GM23248 (cell line): ENCODE measurements around the gene STAG1. TPM values are rescaled to one million over a fixed set of nuclear protein-coding genes. Genes with fewer than 3 reads are reported as not detected.

ENCODE experiments used
- DNase-seq: peaks from one replicate; pipeline ENCODE4 v3.0.0-alpha.2; 2015
- H2AFZ ChIP-seq: fragments of 200-600 bp; sonication (generic); 2 replicates; pipeline ENCODE4 v1.6.1; 2016; ENCODE audit warnings: antibody characterized with exemption
- H3F3A ChIP-seq: fragments of 200-600 bp; sonication (generic); 2 replicates; pipeline ENCODE4 v1.6.1; 2016; ENCODE audit warnings: mild to moderate bottlenecking, antibody characterized with exemption, mixed run types; ENCODE audit not compliant: insufficient read depth
- H3K27ac ChIP-seq: fragments of 200-600 bp; sonication (generic); 2 replicates; pipeline ENCODE4 v1.5.1; 2016; ENCODE audit warnings: mild to moderate bottlenecking
- H3K27me3 ChIP-seq: fragments of 200-600 bp; sonication (generic); replicated peaks from 2 replicates; pipeline ENCODE4 v1.6.1; 2016; ENCODE audit warnings: mild to moderate bottlenecking; ENCODE audit not compliant: insufficient read depth
- H3K36me3 ChIP-seq: fragments of 200-600 bp; sonication (generic); 2 replicates; pipeline ENCODE4 v1.6.1; 2016; ENCODE audit warnings: low read depth, mild to moderate bottlenecking
- H3K4me1 ChIP-seq: fragments of 200-600 bp; sonication (generic); 2 replicates; pipeline ENCODE4 v1.6.1; 2016; ENCODE audit warnings: mild to moderate bottlenecking; ENCODE audit not compliant: insufficient read depth
- H3K4me2 ChIP-seq: fragments of 200-600 bp; sonication (generic); one replicate; pipeline ENCODE4 v1.6.1; 2016; ENCODE audit warnings: mild to moderate bottlenecking; ENCODE audit not compliant: unreplicated experiment
- H3K4me3 ChIP-seq: fragments of 200-600 bp; sonication (generic); 2 replicates; pipeline ENCODE4 v1.5.1; 2016; ENCODE audit warnings: mild to moderate bottlenecking
- H3K79me2 ChIP-seq: fragments of 200-600 bp; sonication (generic); 2 replicates; pipeline ENCODE4 v1.6.1; 2016; ENCODE audit warnings: mild to moderate bottlenecking; ENCODE audit not compliant: insufficient read depth
- H3K9ac ChIP-seq: fragments of 200-600 bp; sonication (generic); 2 replicates; pipeline ENCODE4 v1.6.1; 2016; ENCODE audit warnings: mild to moderate bottlenecking
- H3K9me2 ChIP-seq: fragments of 200-600 bp; sonication (generic); 2 replicates; pipeline ENCODE4 v1.6.1; 2016; ENCODE audit warnings: mixed run types, mild to moderate bottlenecking, moderate library complexity; ENCODE audit not compliant: insufficient read depth
- H3K9me3 ChIP-seq: fragments of 200-600 bp; sonication (generic); one replicate; pipeline ENCODE4 v1.6.1; 2017; ENCODE audit warnings: low read depth
- H4K20me1 ChIP-seq: fragments of 200-600 bp; sonication (generic); 2 replicates; pipeline ENCODE4 v1.6.0; 2016; ENCODE audit not compliant: insufficient read depth
- EZH2 ChIP-seq: fragments of 200-600 bp; sonication (generic); IDR thresholded peaks from 2 replicates; pipeline ENCODE4 v1.6.1; 2018; ENCODE audit warnings: antibody characterized with exemption, mild to moderate bottlenecking; ENCODE audit not compliant: insufficient read depth, poor library complexity, severe bottlenecking
- EZH2phosphoT487 ChIP-seq: fragments of 200-600 bp; sonication (generic); IDR thresholded peaks from 2 replicates; pipeline ENCODE4 v1.6.1; 2018; ENCODE audit warnings: antibody characterized with exemption, moderate library complexity, mild to moderate bottlenecking, low read depth; ENCODE audit not compliant: insufficient read depth
- WGBS, 2 experiments: methylation state at CpG; one replicate each; pipeline ENCODE4 v1.1.6; 2015 to 2017; ENCODE audit warnings: low lambda C conversion rate in 2 of 2, low coverage in 1 of 2; ENCODE audit errors: missing lambda C conversion rate in 2 of 2; 5-methylcytosine and 5-hydroxymethylcytosine counted together
- in situ Hi-C: fragments of 300-500 bp; cut with MboI; formaldehyde crosslinking; loops from 2 replicates; pipeline ENCODE4 v1.15.0; 2020
- polyA plus RNA-seq: library from polyadenylated mRNA; unstranded; fragments of >200 nt; fragmentation: Nextera tagmentation; extraction: Ambion mirVana; gene quantifications from 2 replicates; pipeline ENCODE4 v1.2.1, GENCODE V29; 2016
- total RNA-seq: library from RNA; depleted of rRNA; stranded (reverse); fragments of >200 nt; shearing (Covaris generic); gene quantifications from 2 replicates; pipeline ENCODE4 v1.2.3, GENCODE V29; 2014

STAG1 gene
- total and polyA plus RNA-seq, 2 experiments from 2014 or later = 21.1 to 39.7 TPM

- Histone ChIP-seq H3K36me3 (no peaks in the 10 kb centered on the region), H3K4me1 (peaks cover 23% of the 10 kb centered on the region), H3K9me2 (no peaks in the 10 kb centered on the region), H3K27me3 (no peaks in the 10 kb centered on the region), H3K4me3 (peak overlapping the region; percentile 78), H3K9me3 (no peaks in the 10 kb centered on the region), H4K20me1 (no peaks in the 10 kb centered on the region), H3K4me2 (peak overlapping the region; percentile 78), H2AFZ (peak overlapping the region; percentile 89), H3F3A (peaks cover 32% of the 10 kb centered on the region), H3K27ac (peak overlapping the region; percentile 99), H3K9ac (peak overlapping the region; percentile 97), H3K79me2 (peaks cover 28% of the 10 kb centered on the region)
- WGBS, 2 experiments = 30 to 32% methylated on average over 11 of the region's 11 CpGs
- in situ Hi-C loops = loop anchor here (10.0 kb wide), 1 partner anchor 359 kb away; no protein-coding TSS in a partner anchor
- TF ChIP-seq EZH2 (no peak), EZH2phosphoT487 (no peak)
- peak; percentile 48 for DNase-seq
Measured at GRCh38 chr3:136753326-136753939, 1.3 kb upstream of the STAG1 start.

GRCh38 chr3:136752422-136753325 is 496 bp upstream of the STAG1 start:
- peaks cover 32% of the 10 kb centered on the region for H3F3A ChIP-seq
- no peaks in the 10 kb centered on the region for H4K20me1 ChIP-seq
- H3K9ac ChIP-seq = peak overlapping the region; percentile 98
- in situ Hi-C loops = loop anchor here (10.0 kb wide), 1 partner anchor 358 kb away; no protein-coding TSS in a partner anchor
- WGBS, 2 experiments = 1% methylated on average over 65 to 67 of the region's 73 CpGs
- peak overlapping the region; percentile 99 for H3K27ac ChIP-seq
- H3K4me3 ChIP-seq = peak overlapping the region; percentile 92
- peaks cover 35% of the 10 kb centered on the region for H3K79me2 ChIP-seq
- peaks cover 23% of the 10 kb centered on the region for H3K4me1 ChIP-seq
- H3K9me2 ChIP-seq = no peaks in the 10 kb centered on the region
- no peaks in the 10 kb centered on the region for H3K27me3 ChIP-seq
- H3K4me2 ChIP-seq = peak overlapping the region; percentile 78
- DNase-seq = peak; percentile 99
- H2AFZ ChIP-seq = peak overlapping the region; percentile 89
- H3K36me3 ChIP-seq = no peaks in the 10 kb centered on the region
- no peaks in the 10 kb centered on the region for H3K9me3 ChIP-seq
- no peak for TF ChIP-seq EZH2phosphoT487
- TF ChIP-seq EZH2 = no peak

GRCh38 chr3:136751316-136752171 is 634 bp downstream of the STAG1 start:
- 0 to 2% methylated on average over 42 to 76 of the region's 97 CpGs for WGBS, 2 experiments

More at GRCh38 chr3:136751316-136752171, 634 bp downstream of the STAG1 start:
- Histone ChIP-seq H3K27me3 (no peaks in the 10 kb centered on the region), H3K4me1 (peaks cover 23% of the 10 kb centered on the region), H4K20me1 (no peaks in the 10 kb centered on the region), H3K79me2 (peaks cover 46% of the 10 kb centered on the region), H3K27ac (peak overlapping the region; percentile 99), H3K36me3 (no peaks in the 10 kb centered on the region), H3K4me3 (peak overlapping the region; percentile 92), H3F3A (peaks cover 32% of the 10 kb centered on the region), H3K9ac (peak overlapping the region; percentile 98), H3K4me2 (peak overlapping the region; percentile 91), H3K9me2 (no peaks in the 10 kb centered on the region), H3K9me3 (no peaks in the 10 kb centered on the region), H2AFZ (peak overlapping the region; percentile 48)
- no peak for TF ChIP-seq EZH2phosphoT487
- no peak for TF ChIP-seq EZH2
- DNase-seq = peak; percentile 84
- in situ Hi-C loops = loop anchor here (10.0 kb wide), 1 partner anchor 357 kb away; no protein-coding TSS in a partner anchor
